Stimulated activated CD8-positive, alpha-beta memory T cell treated with anti-CD3 and anti-CD28 coated beads, Interleukin-12 subunit alpha, Interleukin-12 subunit beta, amount 100 ng/mL, for 24 hours (primary cell): ENCODE data around the gene NPSR1.
"Not testable (repeated sequence)": the region's sequence is repeated elsewhere in the genome, so short reads cannot be mapped to it uniquely, and the experiment has no call there.

Source experiments
- DNase-seq: peaks from one replicate; pipeline ENCODE4 v3.0.0-alpha.2; 2020; ENCODE audit errors: extremely low read depth

Gene NPSR1

GRCh38 chr7:34657632-34658268, at the start of gene NPSR1:
NPSR1 (plus strand) TSS chr7:34658218; CDS start chr7:34658413, 195 bp downstream.
- DNase-seq = no peak

GRCh38 chr7:34612661-34613060, 45.4 kb upstream of the NPSR1 start:
- no peak for DNase-seq

GRCh38 chr7:34620425-34620824, 37.6 kb upstream of the NPSR1 start:
- DNase-seq = no peak

- no peak for DNase-seq
Measured at GRCh38 chr7:34622182-34622581, 35.8 kb upstream of the NPSR1 start.

DNA sequence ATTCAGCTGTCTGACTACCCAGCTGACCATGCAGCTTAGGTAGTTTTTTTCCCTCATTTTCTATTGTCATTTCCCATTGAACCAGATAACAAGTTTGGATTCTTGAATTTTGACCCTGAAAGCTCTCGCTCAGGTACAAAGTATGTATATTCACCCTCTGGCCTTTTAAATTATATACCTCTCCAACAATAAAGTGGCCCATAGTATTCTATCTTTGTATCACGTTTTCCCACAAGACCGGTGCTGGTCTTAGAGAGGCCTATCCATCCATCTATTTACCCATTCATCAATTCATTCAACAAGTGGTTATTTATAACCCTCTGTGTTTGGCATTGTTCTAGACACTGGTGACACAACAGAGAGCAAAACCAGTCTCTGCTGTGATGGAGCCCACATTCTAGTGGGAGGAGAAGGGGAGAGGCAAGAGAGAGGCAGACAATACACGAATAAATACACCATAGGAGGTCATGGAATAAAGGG, 35.2 kb upstream of the NPSR1 start:
- no peak for DNase-seq

DNA sequence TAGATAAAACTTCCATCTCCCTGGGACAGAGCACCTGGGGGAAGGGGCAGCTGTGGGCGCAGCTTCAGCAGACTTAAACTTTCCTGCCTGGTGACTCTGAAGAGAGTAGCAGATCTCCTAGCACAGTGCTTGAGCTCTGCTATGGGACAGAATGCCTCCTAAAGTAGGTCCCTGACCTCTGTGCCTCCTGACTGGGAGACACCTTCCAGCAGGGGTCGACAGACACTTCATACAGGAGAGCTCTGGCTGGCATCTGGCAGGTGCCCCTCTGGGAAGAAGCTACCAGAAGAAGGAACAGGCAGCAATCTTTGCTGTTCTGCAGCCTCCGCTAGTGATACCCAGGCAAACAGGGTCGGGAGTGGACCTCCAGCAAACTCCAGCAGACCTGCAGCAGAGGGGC, 29.4 kb upstream of the NPSR1 start:
- DNase-seq = not testable (repeated sequence)

DNA sequence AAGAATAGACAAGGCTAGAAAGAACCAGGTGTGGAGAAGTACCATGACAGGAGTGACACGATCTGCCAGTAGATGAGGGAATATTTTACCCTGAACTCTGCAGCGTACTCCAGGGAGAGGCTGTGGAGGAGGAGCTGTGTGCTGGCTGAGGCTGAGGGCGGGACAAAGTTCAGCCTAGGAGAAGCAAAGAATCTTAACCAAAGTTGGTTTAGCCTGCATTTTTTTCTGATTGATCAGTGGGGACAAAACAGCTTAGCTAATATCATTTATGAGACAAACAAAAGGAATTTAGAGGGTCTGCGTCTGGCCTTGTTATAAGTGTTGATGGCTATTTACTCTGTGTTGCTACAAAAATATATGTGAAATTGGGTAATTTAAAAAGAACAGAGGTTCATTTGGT, 5.2 kb upstream of the NPSR1 start:
- DNase-seq = no peak

DNA sequence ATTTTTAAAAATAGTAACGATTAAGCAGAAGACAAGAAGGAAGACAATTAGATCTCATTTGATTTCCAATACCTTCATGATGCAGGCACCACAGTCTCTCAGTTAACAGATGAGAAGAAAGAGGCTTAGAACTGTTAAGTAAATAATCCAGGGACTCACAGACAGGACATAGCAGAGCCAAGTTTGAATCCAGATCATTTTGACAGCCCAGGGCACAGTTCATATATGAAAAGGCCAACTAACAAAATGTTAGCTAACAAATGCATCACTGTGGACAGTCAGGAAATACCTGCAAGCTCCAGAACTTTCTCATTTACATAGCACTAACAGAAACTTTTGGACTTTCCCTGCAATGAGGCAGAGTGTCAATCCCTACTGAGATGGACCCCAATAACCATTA, 4.2 kb upstream of the NPSR1 start:
- DNase-seq = no peak

DNA sequence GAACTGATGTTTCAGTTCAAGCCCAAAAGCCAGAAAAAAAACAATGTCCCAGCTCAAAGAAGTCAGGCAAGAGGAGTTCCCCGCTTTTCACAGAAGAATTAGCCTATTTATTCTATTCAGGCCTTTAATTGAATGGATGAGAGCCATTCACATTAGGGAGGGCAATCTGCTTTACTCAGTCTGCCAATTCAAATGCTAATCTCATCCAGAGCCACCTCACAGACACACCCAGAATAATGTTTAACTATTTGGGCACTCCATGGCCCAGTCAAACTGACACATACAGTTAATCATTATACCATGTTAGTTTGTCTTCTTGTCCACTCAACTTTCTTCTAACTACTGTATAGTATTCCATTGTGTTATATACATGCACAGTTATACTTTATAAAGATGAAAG, 2.6 kb upstream of the NPSR1 start:
- DNase-seq = no peak

- DNase-seq = no peak
Measured at GRCh38 chr7:34656041-34656440, 2.0 kb upstream of the NPSR1 start.

DNA sequence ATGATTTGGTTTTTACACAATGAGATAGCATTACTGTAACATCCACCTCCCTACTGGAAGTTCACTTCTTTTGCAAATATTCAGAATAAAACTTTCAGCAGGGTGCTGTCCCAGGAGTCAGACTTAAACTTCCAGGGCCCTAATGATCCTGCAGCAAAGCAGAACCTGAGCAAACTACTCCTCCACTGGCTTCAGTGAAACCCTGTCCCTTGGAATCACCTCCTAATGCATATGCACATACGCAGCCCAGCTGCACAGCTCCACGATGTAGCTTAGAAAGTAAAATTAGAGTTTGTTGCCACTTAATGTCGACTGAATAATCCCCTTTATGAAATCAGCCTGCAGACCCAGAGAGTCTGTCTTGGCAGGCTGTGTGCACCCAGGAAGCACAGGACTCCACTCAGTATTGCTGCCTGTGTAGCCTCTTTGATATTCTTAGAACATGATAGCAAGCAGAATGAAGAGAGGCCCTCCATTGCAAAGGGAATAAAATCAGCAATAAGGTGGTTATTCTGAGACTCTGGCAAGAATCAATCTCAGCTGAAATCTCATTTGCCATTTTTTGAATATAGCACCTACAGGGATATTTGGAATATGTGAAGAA, 1.6 kb downstream of the NPSR1 start:
- DNase-seq = no peak

DNA sequence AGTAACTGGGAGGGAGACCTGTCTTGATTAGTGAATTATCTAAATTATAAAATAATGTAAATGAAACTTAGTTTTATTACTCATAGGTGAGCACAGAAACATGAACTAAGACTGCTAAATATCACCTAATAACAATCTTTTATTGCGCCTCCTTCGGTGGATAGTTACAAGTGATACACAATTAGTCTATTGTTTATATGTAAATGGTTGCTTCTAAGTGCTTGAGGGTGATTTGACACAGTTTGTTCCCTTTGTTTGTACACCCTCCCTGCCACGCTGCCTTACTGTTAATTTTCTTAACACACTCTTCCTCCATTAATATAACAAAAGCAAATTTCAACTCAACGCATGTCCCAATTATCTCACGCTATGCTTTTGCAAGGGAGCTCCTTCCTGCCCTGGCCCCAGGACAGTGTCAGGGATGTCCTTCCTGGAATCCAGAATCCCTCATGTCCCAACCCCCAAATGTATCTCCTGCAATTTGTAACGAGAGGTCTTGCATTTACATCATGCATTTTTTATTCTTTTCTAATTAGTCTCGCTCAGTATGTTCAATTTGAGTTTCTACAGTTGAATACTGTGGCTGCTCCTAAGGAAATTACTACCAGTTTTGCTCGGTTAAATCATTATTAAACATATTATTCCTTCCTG, 4.2 kb downstream of the NPSR1 start:
- no peak for DNase-seq

GRCh38 chr7:34664755-34665154, 6.7 kb downstream of the NPSR1 start:
- DNase-seq = no peak

- DNase-seq = no peak
Measured at GRCh38 chr7:34672430-34672829, 14.4 kb downstream of the NPSR1 start.

GRCh38 chr7:34673066-34673465, 15.0 kb downstream of the NPSR1 start:
- no peak for DNase-seq

DNA sequence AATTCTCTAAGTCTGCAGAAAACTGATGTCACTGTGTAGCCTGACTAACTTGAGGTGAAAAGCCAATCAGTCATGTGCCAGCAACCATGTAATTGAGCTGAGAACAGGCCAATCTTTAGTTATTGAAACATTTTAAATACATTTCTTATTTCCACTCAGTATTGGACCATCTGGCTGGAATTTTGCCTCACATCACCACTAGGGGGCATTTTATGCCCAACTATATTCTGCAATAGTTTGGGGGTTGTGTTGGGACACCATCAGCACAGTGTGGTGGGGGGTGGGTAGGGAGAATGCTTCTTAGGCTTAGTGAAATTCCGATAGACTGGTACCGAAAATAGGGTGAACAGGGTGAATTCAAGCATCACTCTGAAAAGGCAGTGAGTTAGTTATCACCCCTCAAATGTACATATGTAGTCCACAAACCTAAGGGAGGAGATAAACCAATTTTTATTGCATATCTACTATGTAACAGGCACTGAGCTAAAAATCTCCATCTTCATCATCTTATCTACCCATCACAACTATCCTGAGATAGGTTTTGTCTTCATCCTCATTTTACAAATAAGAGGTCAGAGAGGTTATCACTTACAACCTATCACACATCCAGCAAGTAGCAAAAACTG, 17.8 kb downstream of the NPSR1 start:
- no peak for DNase-seq

- DNase-seq = no peak
Measured at GRCh38 chr7:34677491-34677890, 19.5 kb downstream of the NPSR1 start.

DNA sequence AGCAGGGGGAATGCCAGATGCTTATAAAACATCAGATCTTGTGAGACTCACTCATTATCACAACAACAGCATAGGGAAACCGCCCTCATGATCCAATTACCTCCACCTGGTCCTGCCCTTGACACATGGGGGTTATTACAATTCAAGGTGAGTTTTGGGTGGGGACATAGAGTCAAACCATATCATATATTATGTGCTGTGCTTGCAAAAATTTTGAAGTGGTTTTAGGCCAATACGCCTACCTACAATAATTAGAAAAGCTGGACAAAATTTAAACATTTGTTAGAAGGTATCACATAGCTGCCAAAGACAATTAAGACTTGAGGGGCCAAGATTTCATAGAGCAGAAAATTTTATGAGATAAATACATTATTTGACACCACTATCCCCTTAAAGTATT, 29.5 kb downstream of the NPSR1 start:
- no peak for DNase-seq

DNA sequence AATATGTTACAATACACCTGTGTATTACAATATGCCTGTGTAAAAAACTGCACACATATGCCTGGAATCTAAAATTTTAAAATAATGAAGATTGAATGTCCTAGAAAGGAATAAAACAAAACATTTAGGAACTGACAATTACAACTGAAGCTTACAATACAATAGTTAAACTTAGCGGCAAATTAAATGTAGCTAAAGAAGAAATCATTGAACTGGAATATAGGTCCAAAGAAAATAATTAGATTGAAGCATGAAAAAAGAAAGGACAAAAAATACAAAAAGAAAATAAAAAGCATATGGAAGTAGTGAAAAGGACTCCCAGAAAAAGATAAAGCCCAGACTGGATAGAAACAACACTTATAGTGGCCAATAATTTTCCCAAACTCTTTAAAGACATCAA, 38.4 kb downstream of the NPSR1 start:
- DNase-seq = no peak

- DNase-seq = no peak
Measured at GRCh38 chr7:34709771-34710170, 51.8 kb downstream of the NPSR1 start.

DNA sequence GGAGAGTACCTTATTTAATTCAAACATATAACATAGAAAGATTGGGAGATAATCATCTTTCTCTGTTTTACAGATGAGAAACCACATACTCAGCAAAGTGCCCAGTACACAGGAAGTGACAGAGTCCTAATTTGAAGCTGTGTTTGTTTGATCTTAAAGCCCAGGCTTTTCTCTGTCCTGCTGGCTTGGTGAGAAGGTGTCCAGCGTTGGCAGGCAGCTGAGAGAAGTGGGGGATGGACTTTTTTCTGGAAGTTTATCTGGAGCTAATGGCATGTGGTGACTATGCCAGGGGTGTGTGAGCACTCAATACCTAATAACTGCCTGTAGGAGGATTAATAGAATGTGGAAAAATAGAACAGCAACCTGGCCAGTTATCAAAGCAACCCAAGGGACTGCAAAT, 60.8 kb downstream of the NPSR1 start:
- no peak for DNase-seq

DNA sequence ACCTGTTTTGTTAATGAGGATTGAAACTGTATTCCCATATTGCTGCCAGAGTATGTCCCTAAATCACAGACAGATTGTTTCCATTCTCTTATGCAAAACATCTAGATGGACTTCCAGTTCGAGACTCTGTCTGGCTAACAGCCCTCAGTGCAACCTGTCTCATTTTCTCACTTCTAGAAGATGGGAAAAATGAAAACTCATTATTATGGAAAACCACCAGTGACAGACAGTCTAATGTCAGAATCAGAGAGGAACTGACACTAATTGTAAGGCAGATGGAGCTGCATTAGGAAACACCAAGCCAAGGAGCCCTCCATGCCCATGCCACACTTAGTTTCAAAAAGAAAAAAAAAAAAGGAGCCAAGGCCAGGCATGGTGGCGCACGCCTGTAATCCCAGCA, 61.6 kb downstream of the NPSR1 start:
- DNase-seq = no peak

DNA sequence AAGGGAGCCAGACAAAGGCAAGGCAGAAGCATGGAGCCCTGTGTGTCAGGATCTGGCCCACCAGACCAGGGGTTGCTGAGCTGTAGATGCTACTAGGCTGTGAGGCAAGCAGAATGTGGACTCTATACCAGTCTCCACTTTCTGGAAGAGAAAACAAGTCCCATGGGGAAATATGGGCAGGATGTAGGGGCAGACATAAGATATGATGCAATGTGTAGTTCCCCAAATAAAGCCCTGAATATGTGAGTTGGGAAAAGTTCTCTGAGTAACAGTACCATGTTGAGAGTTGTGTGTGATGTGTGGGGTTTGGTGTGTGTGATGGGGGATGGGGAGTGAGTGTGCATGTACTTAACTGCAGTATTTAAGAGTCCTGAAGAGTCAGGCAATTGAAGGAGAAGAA, 62.3 kb downstream of the NPSR1 start:
- no peak for DNase-seq
